OCI-LY1 (cell line): ENCODE results near the gene HOXD9.

Experiments
- H2AFZ ChIP-seq: fragments of 200-600 bp; sonication (generic), shearing (Covaris generic); 2 replicates; pipeline ENCODE4 v1.6.0; 2014; ENCODE audit warnings: antibody characterized with exemption, mild to moderate bottlenecking, low read length
- H3F3A ChIP-seq: fragments of 200-600 bp; sonication (generic), shearing (Covaris generic); 2 replicates; pipeline ENCODE4 v1.6.0; 2014; ENCODE audit warnings: mild to moderate bottlenecking, antibody characterized with exemption, low read length, moderate library complexity; ENCODE audit not compliant: insufficient read depth
- H3K27ac ChIP-seq: fragments of 200-600 bp; sonication (generic); 2 replicates; pipeline ENCODE4 v1.5.1; 2014; ENCODE audit warnings: low read length, mixed run types, mild to moderate bottlenecking, low read depth; ENCODE audit not compliant: poor library complexity, severe bottlenecking
- H3K27me3 ChIP-seq: fragments of 200-600 bp; sonication (generic); 2 replicates; pipeline ENCODE4 v1.6.0; 2014; ENCODE audit warnings: antibody characterized with exemption, mild to moderate bottlenecking, low read length, moderate library complexity; ENCODE audit not compliant: insufficient read depth
- H3K36me3 ChIP-seq: fragments of 200-600 bp; sonication (generic); 2 replicates; pipeline ENCODE4 v1.6.1; 2014; ENCODE audit warnings: mild to moderate bottlenecking, antibody characterized with exemption, low read length, moderate library complexity, mixed read lengths; ENCODE audit not compliant: insufficient read depth
- H3K4me1 ChIP-seq: fragments of 200-600 bp; sonication (generic); 2 replicates; pipeline ENCODE4 v1.5.1; 2014; ENCODE audit warnings: mild to moderate bottlenecking, low read length, moderate library complexity; ENCODE audit not compliant: insufficient read depth, severe bottlenecking
- H3K4me2 ChIP-seq: fragments of 200-600 bp; sonication (generic), shearing (Covaris generic); 2 replicates; pipeline ENCODE4 v1.6.1; 2014; ENCODE audit warnings: low read length
- H3K4me3 ChIP-seq: fragments of 200-600 bp; sonication (generic); 2 replicates; pipeline ENCODE4 v1.5.1; 2014; ENCODE audit warnings: low read length, low read depth, mild to moderate bottlenecking, mixed read lengths; ENCODE audit not compliant: poor library complexity, severe bottlenecking
- H3K79me2 ChIP-seq: fragments of 200-600 bp; shearing (Covaris generic); 2 replicates; pipeline ENCODE4 v1.6.1; 2016; ENCODE audit warnings: mixed run types, low read length, mixed read lengths; ENCODE audit not compliant: insufficient read depth
- H3K9ac ChIP-seq: fragments of 200-600 bp; sonication (generic), shearing (Covaris generic); 2 replicates; pipeline ENCODE4 v1.6.1; 2014; ENCODE audit warnings: mild to moderate bottlenecking, low read length, mixed read lengths
- H3K9me2 ChIP-seq: fragments of 200-600 bp; sonication (generic), shearing (Covaris generic); 2 replicates; pipeline ENCODE4 v1.6.1; 2014; ENCODE audit warnings: low read depth, mild to moderate bottlenecking, low read length, mixed read lengths
- H3K9me3 ChIP-seq: fragments of 200-600 bp; shearing (Covaris generic); 2 replicates; pipeline ENCODE4 v1.6.1; 2014; ENCODE audit warnings: low read length, mixed read lengths
- H4K20me1 ChIP-seq: fragments of 200-600 bp; sonication (generic), shearing (Covaris generic); 2 replicates; pipeline ENCODE4 v1.6.0; 2016; ENCODE audit warnings: mild to moderate bottlenecking, low read length; ENCODE audit not compliant: insufficient read depth
- EZH2 ChIP-seq: fragments of 200-600 bp; sonication (generic), shearing (Covaris generic); IDR thresholded peaks from 2 replicates; pipeline ENCODE4 v1.8.0; 2017; ENCODE audit warnings: borderline replicate concordance, mixed run types, mild to moderate bottlenecking, antibody characterized with exemption, low read length, moderate library complexity, mixed read lengths
- TF ChIP-seq, protein P1 (sequence below): fragments of 200-600 bp; sonication (generic), shearing (Covaris generic); IDR thresholded peaks from 2 replicates; pipeline ENCODE4 v1.5.1; 2017; ENCODE audit warnings: mild to moderate bottlenecking, antibody characterized with exemption, low read length, moderate library complexity, mixed read lengths

Gene HOXD9

DNA sequence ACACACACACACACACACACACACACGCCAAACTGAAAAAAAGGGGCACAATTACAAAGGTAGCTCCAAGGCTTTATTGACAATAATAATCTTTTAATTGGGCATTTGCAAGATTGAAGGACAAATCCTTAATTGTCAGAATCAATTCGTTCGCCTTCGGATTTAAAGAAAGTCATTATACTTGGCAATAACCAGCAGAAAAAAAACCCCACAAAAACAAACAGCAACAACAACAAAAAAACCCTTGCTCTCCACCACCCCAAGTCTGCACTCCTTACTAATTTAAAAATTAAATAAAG, 5.2 kb downstream of the HOXD9 start:
- Histone ChIP-seq H3K4me2 (no peak overlapping the region), H4K20me1 (no peaks in the 10 kb centered on the region), H3F3A (no peaks in the 10 kb centered on the region), H3K4me1 (no peaks in the 10 kb centered on the region), H3K27me3 (no peaks in the 10 kb centered on the region; the same call in none of the 2 replicates), H3K9me2 (no peaks in the 10 kb centered on the region), H3K36me3 (no peaks in the 10 kb centered on the region), H3K27ac (no peak overlapping the region), H2AFZ (no peak overlapping the region), H3K9ac (no peak overlapping the region), H3K9me3 (no peaks in the 10 kb centered on the region), H3K4me3 (no peak overlapping the region), H3K79me2 (no peaks in the 10 kb centered on the region)
- TF ChIP-seq, protein P1, sequence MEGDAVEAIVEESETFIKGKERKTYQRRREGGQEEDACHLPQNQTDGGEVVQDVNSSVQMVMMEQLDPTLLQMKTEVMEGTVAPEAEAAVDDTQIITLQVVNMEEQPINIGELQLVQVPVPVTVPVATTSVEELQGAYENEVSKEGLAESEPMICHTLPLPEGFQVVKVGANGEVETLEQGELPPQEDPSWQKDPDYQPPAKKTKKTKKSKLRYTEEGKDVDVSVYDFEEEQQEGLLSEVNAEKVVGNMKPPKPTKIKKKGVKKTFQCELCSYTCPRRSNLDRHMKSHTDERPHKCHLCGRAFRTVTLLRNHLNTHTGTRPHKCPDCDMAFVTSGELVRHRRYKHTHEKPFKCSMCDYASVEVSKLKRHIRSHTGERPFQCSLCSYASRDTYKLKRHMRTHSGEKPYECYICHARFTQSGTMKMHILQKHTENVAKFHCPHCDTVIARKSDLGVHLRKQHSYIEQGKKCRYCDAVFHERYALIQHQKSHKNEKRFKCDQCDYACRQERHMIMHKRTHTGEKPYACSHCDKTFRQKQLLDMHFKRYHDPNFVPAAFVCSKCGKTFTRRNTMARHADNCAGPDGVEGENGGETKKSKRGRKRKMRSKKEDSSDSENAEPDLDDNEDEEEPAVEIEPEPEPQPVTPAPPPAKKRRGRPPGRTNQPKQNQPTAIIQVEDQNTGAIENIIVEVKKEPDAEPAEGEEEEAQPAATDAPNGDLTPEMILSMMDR, result no peak
- no peak for TF ChIP-seq EZH2

DNA sequence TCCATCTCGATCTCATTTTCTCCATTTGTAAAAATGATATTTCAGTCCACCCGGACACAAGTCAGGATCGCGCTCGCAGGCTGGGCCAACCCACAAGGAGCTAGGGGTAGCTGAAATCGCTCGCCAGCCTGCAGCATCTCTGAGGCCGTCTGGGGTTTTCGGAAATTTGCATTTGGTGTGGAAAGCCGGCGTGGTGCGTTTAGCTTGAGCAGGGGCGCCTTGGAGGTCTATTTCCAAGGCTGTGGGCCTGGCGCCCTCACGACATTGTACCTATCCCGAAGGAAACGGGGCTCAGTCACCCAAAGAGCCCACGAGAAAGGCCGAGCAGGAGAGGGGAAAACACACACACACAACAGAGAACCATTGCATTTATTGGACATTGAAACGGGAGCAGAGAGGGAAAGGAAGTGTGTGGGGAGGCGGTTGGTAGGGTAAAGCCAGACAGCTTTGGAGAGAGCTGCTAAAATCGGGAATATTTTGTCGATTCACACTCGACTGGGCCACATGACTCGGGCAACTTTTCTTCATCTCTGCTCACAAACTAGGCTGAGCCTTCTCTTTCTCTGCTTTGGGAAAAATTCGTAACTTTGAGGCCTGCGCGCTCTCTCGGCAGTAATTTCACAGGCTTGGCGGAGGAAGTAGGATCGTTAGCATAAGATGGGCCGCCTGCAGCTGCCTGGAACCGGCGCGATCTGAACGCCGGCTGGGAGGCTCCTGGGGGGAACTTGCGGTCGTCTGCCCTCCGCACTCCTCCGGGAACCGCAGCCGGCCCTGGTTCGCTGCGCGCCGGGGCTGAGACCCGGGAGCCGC, 5.9 kb downstream of the HOXD9 start:
- no peak overlapping the region for H3K27ac ChIP-seq
- no peaks in the 10 kb centered on the region for H3K36me3 ChIP-seq
- H3K9me2 ChIP-seq, result no peaks in the 10 kb centered on the region
- no peaks in the 10 kb centered on the region for H3K4me1 ChIP-seq
- H3K9ac ChIP-seq, result no peak overlapping the region
- H2AFZ ChIP-seq, result no peak overlapping the region
- H3K9me3 ChIP-seq, result no peaks in the 10 kb centered on the region
- H3F3A ChIP-seq, result no peaks in the 10 kb centered on the region
- H3K4me3 ChIP-seq, result no peak overlapping the region
- no peaks in the 10 kb centered on the region; the same call in none of the 2 replicates for H3K27me3 ChIP-seq
- H3K4me2 ChIP-seq, result no peak overlapping the region
- TF ChIP-seq EZH2, result no peak
- TF ChIP-seq, protein P1, result no peak
- H4K20me1 ChIP-seq, result no peaks in the 10 kb centered on the region
- no peaks in the 10 kb centered on the region for H3K79me2 ChIP-seq

DNA sequence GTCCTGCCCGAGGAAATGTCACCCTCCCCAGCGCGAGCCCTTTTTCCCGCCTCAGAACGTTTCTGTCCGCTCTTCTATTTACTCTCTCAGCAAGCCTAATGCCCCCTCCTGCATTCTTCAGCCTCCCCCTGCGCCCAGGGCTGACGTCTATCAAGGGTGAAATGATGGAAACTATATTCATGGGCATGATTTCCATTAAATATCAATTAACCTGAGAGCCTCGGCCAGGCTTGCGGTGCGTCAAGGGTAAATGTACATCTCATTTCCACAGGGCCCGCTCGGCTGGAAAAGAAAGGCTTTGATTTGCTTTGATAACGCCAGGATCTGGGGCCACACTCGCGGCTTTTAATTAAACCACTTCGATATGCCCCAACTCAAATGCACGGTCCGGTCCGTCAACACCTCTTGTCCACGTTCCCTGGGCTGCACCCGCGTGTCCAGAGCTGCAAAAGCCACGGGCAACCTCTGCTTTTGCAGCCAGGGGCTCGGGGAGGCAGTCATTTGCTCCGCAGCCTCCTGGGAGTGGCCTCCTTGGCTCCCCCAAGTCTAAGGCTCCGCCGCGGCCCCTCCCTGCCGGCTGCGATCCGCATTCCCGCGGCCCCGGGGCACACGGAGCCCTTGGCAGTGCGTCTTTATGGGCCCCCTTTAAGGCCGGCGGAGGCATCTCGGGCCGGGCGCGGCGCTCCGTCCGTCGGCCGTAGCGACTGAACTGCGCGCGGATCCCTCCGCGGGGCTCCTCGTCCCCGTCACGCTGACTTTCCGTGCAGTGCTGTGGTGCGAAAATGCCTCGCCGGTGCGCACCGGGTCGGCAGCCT, 6.7 kb downstream of the HOXD9 start, which contains the start of gene HOXD8:
Gene HOXD8 (plus strand): TSS at position 724 of the 815 bp plus-strand sequence. CDS start 662 bp downstream, outside the sequence.
- TF ChIP-seq EZH2, result no peak
- TF ChIP-seq, protein P1, result no peak
- no peaks in the 10 kb centered on the region for H3K79me2 ChIP-seq
- H3K9me2 ChIP-seq, result no peaks in the 10 kb centered on the region
- no peak within 1 kb of the TSS for H3K4me3 ChIP-seq
- no peak within 1 kb of the TSS for H3K4me2 ChIP-seq
- H3K36me3 ChIP-seq, result no peaks in the 10 kb centered on the region
- no peaks in the 10 kb centered on the region for H3F3A ChIP-seq
- no peaks in the 10 kb centered on the region for H4K20me1 ChIP-seq
- H2AFZ ChIP-seq, result no peak within 1 kb of the TSS
- no peaks in the 10 kb centered on the region for H3K9me3 ChIP-seq
- no peaks in the 10 kb centered on the region; the same call in none of the 2 replicates for H3K27me3 ChIP-seq
- H3K4me1 ChIP-seq, result no peaks in the 10 kb centered on the region
- H3K9ac ChIP-seq, result no peak within 1 kb of the TSS
- H3K27ac ChIP-seq, result no peak within 1 kb of the TSS
